ENCODE results near the gene GDF2.
A peak's percentile ranks its signal among the peaks of the same experiment; 100 is the strongest.

DNA sequence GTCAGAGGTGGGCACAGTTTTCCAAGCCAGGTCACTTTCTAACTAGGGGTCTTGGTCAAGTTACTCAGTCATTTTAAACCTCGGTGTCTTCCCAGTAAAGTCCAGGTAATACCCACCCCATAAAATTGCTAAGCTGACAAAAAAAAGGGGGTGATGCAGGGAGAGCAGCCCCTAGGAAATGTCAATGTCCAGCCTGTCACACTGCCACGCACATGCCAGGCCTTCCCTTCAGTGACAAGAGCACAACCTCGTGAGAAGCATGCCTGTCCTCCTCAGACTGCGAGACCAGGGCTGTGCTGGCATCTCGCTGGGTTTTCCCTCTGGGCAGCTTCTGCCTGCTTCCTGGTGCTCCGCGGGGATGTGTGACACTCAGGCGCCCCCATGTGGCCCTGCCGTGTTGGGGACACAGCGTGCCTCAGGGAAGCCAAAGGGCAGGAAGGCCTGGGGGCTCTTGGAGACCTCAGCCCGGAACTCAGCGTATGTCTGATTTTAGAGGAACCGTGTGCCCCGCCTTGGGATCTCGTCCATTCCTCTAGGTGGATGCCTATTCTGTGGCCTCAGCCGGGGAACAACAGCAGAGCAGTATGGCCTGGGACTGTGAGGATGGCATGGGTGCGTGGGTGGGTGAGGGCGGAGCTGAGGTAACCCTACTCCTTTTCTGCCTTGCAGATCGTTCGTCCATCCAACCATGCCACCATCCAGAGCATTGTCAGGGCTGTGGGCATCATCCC lies 10.2 kb upstream of the GDF2 start:
- TF ChIP-seq, protein P1, sequence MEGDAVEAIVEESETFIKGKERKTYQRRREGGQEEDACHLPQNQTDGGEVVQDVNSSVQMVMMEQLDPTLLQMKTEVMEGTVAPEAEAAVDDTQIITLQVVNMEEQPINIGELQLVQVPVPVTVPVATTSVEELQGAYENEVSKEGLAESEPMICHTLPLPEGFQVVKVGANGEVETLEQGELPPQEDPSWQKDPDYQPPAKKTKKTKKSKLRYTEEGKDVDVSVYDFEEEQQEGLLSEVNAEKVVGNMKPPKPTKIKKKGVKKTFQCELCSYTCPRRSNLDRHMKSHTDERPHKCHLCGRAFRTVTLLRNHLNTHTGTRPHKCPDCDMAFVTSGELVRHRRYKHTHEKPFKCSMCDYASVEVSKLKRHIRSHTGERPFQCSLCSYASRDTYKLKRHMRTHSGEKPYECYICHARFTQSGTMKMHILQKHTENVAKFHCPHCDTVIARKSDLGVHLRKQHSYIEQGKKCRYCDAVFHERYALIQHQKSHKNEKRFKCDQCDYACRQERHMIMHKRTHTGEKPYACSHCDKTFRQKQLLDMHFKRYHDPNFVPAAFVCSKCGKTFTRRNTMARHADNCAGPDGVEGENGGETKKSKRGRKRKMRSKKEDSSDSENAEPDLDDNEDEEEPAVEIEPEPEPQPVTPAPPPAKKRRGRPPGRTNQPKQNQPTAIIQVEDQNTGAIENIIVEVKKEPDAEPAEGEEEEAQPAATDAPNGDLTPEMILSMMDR (IDR thresholded peaks at IDR 0.05; ENCODE audit: insufficient read depth, low read length) = peak; percentile 77
- TF ChIP-seq, protein P2, sequence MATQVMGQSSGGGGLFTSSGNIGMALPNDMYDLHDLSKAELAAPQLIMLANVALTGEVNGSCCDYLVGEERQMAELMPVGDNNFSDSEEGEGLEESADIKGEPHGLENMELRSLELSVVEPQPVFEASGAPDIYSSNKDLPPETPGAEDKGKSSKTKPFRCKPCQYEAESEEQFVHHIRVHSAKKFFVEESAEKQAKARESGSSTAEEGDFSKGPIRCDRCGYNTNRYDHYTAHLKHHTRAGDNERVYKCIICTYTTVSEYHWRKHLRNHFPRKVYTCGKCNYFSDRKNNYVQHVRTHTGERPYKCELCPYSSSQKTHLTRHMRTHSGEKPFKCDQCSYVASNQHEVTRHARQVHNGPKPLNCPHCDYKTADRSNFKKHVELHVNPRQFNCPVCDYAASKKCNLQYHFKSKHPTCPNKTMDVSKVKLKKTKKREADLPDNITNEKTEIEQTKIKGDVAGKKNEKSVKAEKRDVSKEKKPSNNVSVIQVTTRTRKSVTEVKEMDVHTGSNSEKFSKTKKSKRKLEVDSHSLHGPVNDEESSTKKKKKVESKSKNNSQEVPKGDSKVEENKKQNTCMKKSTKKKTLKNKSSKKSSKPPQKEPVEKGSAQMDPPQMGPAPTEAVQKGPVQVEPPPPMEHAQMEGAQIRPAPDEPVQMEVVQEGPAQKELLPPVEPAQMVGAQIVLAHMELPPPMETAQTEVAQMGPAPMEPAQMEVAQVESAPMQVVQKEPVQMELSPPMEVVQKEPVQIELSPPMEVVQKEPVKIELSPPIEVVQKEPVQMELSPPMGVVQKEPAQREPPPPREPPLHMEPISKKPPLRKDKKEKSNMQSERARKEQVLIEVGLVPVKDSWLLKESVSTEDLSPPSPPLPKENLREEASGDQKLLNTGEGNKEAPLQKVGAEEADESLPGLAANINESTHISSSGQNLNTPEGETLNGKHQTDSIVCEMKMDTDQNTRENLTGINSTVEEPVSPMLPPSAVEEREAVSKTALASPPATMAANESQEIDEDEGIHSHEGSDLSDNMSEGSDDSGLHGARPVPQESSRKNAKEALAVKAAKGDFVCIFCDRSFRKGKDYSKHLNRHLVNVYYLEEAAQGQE (IDR thresholded peaks at IDR 0.05; ENCODE audit: insufficient replicate concordance, low read depth) = no peak
- TF ChIP-seq GABPA (IDR thresholded peaks at IDR 0.05; ENCODE audit: low read depth) = no peak
- TF ChIP-seq POLR2AphosphoS5 (IDR thresholded peaks at IDR 0.05; ENCODE audit: low read depth) = no peak
